Activated T-helper 2 cell treated with anti-CD3 and anti-CD28 coated beads, Interferon-gamma antibody, Interleukin-2, Interleukin-4, amounts not matched to agents 10 μg/mL and 5 μg/mL and 100 μg/mL, durations not matched to agents 14 hours and 24 hours and 36 hours (primary cell): ENCODE data around the gene STIL. TPM values are rescaled to one million over a fixed set of nuclear protein-coding genes. Genes with fewer than 3 reads are reported as not detected.
A peak's percentile ranks its signal among the peaks of the same experiment; 100 is the strongest.

Source experiments
- DNase-seq: peaks from one replicate; pipeline ENCODE4 v3.0.0; 2021; ENCODE audit warnings: low spot score
- H3K27ac Mint-ChIP-seq: one replicate; pipeline ENCODE4 v1.8.0; 2021; ENCODE audit warnings: mixed read lengths
- H3K27me3 Mint-ChIP-seq: one replicate; pipeline ENCODE4 v1.8.0; 2021; ENCODE audit warnings: low read depth, mixed read lengths
- H3K36me3 Mint-ChIP-seq: one replicate; pipeline ENCODE4 v1.8.0; 2021; ENCODE audit warnings: low read depth, mixed read lengths
- H3K4me1 Mint-ChIP-seq: one replicate; pipeline ENCODE4 v1.8.0; 2021; ENCODE audit warnings: low read depth, mixed read lengths
- H3K4me3 Mint-ChIP-seq: one replicate; pipeline ENCODE4 v1.8.0; 2021; ENCODE audit warnings: low read depth, mild to moderate bottlenecking, moderate library complexity, mixed read lengths
- H3K9me3 Mint-ChIP-seq: one replicate; pipeline ENCODE4 v1.8.0; 2021; ENCODE audit warnings: mixed read lengths
- intact Hi-C: fragments of 100-400 bp; cut with micrococcal nuclease; formaldehyde crosslinking; loops from one replicate; pipeline ENCODE4 v1.15.1; 2023
- total RNA-seq: library from RNA; stranded (reverse); gene quantifications from 2 replicates; pipeline ENCODE4 v1.2.3, GENCODE V29; 2022

STIL gene
- total RNA-seq, 1 donor from 2014 or later, result 24.8 TPM

GRCh38 chr1:47229886-47230691 lies 83.9 kb downstream of the STIL start:
- no peak for DNase-seq

DNA sequence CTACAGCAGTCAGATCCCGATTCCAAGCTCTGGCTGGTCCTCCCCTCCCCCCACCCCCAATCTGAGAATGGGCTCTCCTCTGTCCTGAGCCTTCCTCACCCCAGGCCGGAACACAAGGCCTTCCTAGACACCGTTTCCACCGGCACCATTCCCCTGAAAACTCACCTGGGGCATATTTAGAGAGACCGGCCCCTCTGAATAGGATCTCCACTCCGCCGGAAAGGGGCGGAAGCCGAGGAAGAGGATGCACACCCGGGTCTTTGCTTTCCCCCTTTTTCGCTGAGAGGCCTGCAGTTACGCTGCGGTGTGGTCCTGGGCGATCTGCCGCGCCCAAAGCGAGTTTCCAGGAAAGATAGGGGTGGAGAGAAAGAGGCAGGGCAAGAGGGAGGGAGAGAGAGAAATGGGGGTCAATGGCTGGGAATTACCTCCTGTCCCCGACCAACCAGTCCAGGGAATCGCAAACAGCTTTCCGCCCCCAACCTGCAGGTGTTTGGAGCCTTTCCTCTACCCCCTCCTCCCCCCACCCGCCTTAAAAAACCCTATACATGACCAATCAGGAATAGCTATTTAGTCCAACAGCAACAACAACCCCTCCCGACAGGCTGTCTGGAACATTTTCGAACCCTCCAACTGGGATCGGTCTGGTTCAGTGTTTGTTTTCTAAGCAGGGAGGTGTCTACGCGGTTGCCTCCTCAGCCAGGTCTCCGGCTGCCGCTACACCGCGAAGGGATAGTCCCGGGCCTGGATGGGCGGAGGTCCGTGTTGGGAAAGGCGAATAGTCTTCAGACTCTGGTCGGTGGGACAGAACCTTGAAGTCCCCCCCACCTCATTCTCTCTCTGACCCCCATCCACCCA lies 84.7 kb downstream of the STIL start:
- Mint-ChIP-seq H3K27ac (no peak overlapping the region), H3K36me3 (no peaks in the 10 kb centered on the region), H3K4me3 (no peak overlapping the region), H3K27me3 (peaks cover 78% of the 10 kb centered on the region), H3K4me1 (peaks cover 30% of the 10 kb centered on the region), H3K9me3 (no peaks in the 10 kb centered on the region)
- intact Hi-C loops, result loop anchor here (5.0 kb wide), 1 partner anchor 483 kb away; no protein-coding TSS in a partner anchor
- DNase-seq, result no peak

More at GRCh38 chr1:47229886-47230691, 83.9 kb downstream of the STIL start:
- intact Hi-C loops, result loop anchor here (2.0 to 5.0 kb wide), 4 partner anchors 207 to 738 kb away; no protein-coding TSS in a partner anchor
- Mint-ChIP-seq H3K4me3 (no peak overlapping the region), H3K4me1 (peaks cover 30% of the 10 kb centered on the region), H3K9me3 (no peaks in the 10 kb centered on the region), H3K36me3 (no peaks in the 10 kb centered on the region), H3K27me3 (peaks cover 83% of the 10 kb centered on the region), H3K27ac (no peak overlapping the region)

GRCh38 chr1:47228644-47229030 lies 85.3 kb downstream of the STIL start:
- no peaks in the 10 kb centered on the region for H3K9me3 Mint-ChIP-seq
- H3K27me3 Mint-ChIP-seq, result peaks cover 72% of the 10 kb centered on the region
- no peak overlapping the region for H3K27ac Mint-ChIP-seq
- peaks cover 30% of the 10 kb centered on the region for H3K4me1 Mint-ChIP-seq
- H3K36me3 Mint-ChIP-seq, result no peaks in the 10 kb centered on the region
- intact Hi-C loops, result loop anchor here (5.0 kb wide), 1 partner anchor 484 kb away; no protein-coding TSS in a partner anchor
- no peak overlapping the region for H3K4me3 Mint-ChIP-seq
- DNase-seq, result no peak

- no peak overlapping the region for H3K27ac Mint-ChIP-seq
- H3K27me3 Mint-ChIP-seq, result peaks cover 61% of the 10 kb centered on the region
- peaks cover 24% of the 10 kb centered on the region for H3K4me1 Mint-ChIP-seq
- intact Hi-C loops, result loop anchor here (5.0 kb wide), 1 partner anchor 485 kb away; no protein-coding TSS in a partner anchor
- DNase-seq, result no peak
- H3K9me3 Mint-ChIP-seq, result no peaks in the 10 kb centered on the region
- H3K36me3 Mint-ChIP-seq, result no peaks in the 10 kb centered on the region
- H3K4me3 Mint-ChIP-seq, result no peak overlapping the region
These were observed 86.4 kb downstream of the STIL start for GRCh38 chr1:47227341-47228232.

GRCh38 chr1:47226839-47227215 lies 87.1 kb downstream of the STIL start:
- intact Hi-C loops, result loop anchor here (5.0 kb wide), 1 partner anchor 485 kb away; no protein-coding TSS in a partner anchor
- DNase-seq, result no peak
- H3K4me3 Mint-ChIP-seq, result no peak overlapping the region
- no peaks in the 10 kb centered on the region for H3K36me3 Mint-ChIP-seq
- peaks cover 59% of the 10 kb centered on the region for H3K27me3 Mint-ChIP-seq
- peaks cover 19% of the 10 kb centered on the region for H3K4me1 Mint-ChIP-seq
- no peak overlapping the region for H3K27ac Mint-ChIP-seq
- no peaks in the 10 kb centered on the region for H3K9me3 Mint-ChIP-seq

DNA sequence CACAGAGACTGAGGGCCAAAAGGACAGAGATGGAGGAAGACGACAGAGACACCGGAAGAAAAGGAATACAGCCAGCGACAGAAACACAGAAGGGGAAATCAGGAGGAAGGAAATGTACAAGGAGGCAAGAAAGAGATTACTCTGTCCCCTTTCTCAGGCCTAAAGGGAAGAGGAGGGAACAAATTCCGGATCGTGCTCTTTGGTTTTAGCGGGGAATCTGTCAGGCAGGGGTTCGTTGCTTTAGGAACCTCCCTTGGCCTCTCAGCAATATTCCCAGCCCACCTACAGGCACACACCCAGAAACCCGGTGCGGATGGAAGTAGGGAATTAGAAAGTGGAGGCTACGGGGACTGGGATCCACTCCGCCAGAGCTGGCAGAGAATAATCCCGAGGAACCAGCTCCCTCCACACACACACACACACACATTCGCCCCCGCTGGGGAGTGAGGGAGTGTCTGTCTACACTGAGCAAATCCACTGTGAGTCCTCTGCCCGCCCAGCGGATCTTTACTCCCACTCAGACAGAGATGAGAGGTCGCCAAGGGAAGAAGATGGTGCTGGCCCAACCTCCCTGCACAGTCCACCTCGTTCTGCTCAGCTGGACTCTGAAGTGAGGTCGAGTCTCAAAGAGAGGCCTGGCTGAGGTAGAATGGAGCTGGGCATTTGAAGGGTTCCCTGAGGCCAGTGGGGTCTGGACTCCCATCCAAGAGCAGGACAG lies 87.7 kb downstream of the STIL start:
- Mint-ChIP-seq H3K4me3 (no peak overlapping the region), H3K27ac (no peak overlapping the region), H3K36me3 (no peaks in the 10 kb centered on the region), H3K4me1 (peaks cover 15% of the 10 kb centered on the region), H3K9me3 (no peaks in the 10 kb centered on the region), H3K27me3 (peaks cover 60% of the 10 kb centered on the region)
- DNase-seq, result no peak
- intact Hi-C loops, result loop anchor here (5.0 kb wide), 1 partner anchor 486 kb away; no protein-coding TSS in a partner anchor

- H3K27ac Mint-ChIP-seq, result no peak overlapping the region
- intact Hi-C loops, result loop anchor here (5.0 kb wide), 1 partner anchor 487 kb away; no protein-coding TSS in a partner anchor
These were observed 88.4 kb downstream of the STIL start for GRCh38 chr1:47225430-47226100.

DNA sequence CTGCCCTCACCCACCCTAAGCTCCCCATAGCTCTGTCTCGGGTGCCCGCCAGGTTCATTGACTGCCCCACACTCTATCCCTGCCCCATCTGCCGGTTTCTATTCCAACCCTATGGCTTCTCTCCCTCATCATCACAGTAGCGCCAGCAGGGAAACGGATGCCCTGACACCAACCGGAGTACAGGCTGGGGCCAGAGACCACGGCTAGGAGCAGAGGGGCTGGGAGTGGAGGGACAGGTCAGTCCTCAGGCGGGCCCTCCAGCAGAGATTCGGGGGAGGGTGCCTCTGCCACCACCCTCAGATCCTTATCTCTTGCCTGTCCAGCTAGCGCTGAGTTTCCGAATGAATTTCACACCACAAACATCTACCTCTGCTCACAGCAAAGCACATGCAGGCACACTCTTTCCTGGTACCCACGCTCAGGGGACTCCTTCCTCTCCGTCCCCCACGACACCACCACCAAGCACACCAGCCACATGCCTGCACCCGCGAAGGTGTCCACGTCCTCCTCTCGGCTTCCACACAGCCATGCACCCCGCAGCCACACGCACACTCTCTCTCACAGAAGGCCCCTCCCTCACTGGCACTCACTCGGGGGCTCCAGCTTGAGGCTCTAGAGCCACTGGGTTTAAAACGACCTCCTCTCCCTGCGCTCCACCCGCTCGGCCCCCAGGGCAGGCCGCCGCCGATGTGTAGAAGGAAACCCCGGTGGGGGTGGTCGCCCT lies 89.1 kb downstream of the STIL start:
- Mint-ChIP-seq H3K4me3 (no peak overlapping the region), H3K9me3 (no peaks in the 10 kb centered on the region), H3K27ac (no peak overlapping the region), H3K36me3 (no peaks in the 10 kb centered on the region), H3K27me3 (peaks cover 57% of the 10 kb centered on the region), H3K4me1 (peaks cover 7% of the 10 kb centered on the region)
- no peak for DNase-seq
- intact Hi-C loops, result loop anchor here (5.0 kb wide), 1 partner anchor 487 kb away; no protein-coding TSS in a partner anchor

More at GRCh38 chr1:47225430-47226100, 88.4 kb downstream of the STIL start:
- no peaks in the 10 kb centered on the region for H3K9me3 Mint-ChIP-seq
- no peak for DNase-seq
- H3K36me3 Mint-ChIP-seq, result no peaks in the 10 kb centered on the region
- H3K4me3 Mint-ChIP-seq, result peak overlapping the region; percentile 23
- H3K4me1 Mint-ChIP-seq, result peaks cover 11% of the 10 kb centered on the region
- H3K27me3 Mint-ChIP-seq, result peaks cover 59% of the 10 kb centered on the region

DNA sequence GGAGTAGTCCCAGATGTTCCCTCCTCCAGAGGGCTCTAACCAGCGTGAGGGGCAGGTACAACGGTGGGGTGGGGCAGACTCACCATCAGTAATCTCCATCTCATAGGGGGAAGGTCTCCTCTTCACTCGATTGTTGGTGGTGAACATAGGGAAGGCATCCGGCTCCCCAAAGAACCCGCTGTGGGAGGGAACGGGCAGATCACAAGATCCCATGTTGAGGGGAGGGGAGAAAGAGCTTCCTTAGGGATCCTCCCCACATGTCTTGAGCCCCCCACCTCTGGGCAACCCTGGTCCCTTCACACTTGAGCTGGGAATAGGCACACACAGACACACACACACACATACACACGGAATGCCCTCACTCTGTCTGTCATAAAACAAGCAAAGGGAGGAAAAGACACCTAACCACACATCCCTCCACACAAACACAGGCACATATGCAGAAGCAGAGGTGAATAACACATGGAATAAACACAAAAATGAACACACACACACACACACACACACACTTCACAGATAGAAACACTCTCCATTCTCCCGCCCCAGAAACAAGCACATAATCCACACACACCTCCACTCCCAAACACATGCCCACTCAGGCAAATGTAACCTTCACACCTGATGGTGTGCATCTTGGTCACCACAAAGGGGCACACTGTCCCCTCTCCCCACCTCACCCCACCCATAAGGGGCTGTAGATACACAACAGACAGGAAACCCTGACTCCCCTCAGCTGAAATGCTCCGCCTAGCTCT lies 89.8 kb downstream of the STIL start:
- Mint-ChIP-seq H3K27ac (no peak overlapping the region), H3K27me3 (peaks cover 50% of the 10 kb centered on the region), H3K36me3 (no peaks in the 10 kb centered on the region), H3K9me3 (no peaks in the 10 kb centered on the region), H3K4me3 (no peak overlapping the region), H3K4me1 (peaks cover 3% of the 10 kb centered on the region)
- intact Hi-C loops, result no loop called here
- DNase-seq, result no peak

- Mint-ChIP-seq H3K4me3 (no peak overlapping the region), H3K36me3 (no peaks in the 10 kb centered on the region), H3K27ac (no peak overlapping the region), H3K27me3 (peaks cover 46% of the 10 kb centered on the region), H3K9me3 (no peaks in the 10 kb centered on the region), H3K4me1 (peaks cover 3% of the 10 kb centered on the region)
- DNase-seq, result no peak
- intact Hi-C loops, result no loop called here
These were observed 90.6 kb downstream of the STIL start for GRCh38 chr1:47223174-47223920.
